Mucosa of descending colon (tissue), 3 donors: ENCODE data around the gene PRKAG1. TPM values are rescaled to one million over a fixed set of nuclear protein-coding genes. Genes with fewer than 3 reads are reported as not detected.

Source experiments
- ATAC-seq: fragments of 200-7000 bp; cut with Tn5 transposase; one replicate; pipeline ENCODE4 v1.9.1; 2020; ENCODE audit warnings: mild to moderate bottlenecking, moderate library complexity
- DNase-seq, 3 donors: peaks; one replicate each; pipeline ENCODE4 v3.0.0-alpha.2; 2020
- H3K36me3 ChIP-seq: fragments of 200-600 bp; one replicate; pipeline ENCODE4 v1.8.0; 2021; ENCODE audit warnings: low read depth, mild to moderate bottlenecking
- H3K4me1 ChIP-seq: fragments of 200-600 bp; one replicate; pipeline ENCODE4 v1.8.0; 2021; ENCODE audit warnings: low read depth, mild to moderate bottlenecking
- H3K4me3 ChIP-seq: fragments of 200-600 bp; one replicate; pipeline ENCODE4 v1.8.0; 2021; ENCODE audit warnings: mild to moderate bottlenecking
- H3K9me3 ChIP-seq: fragments of 200-600 bp; one replicate; pipeline ENCODE4 v1.8.0; 2021; ENCODE audit warnings: mild to moderate bottlenecking
- intact Hi-C, 2 donors: fragments of 100-400 bp; cut with DNase I in 1 of 2; cut with micrococcal nuclease in 1 of 2; formaldehyde crosslinking; loops; one replicate each; pipeline versions ENCODE4 v1.11.0 to v1.11.1; 2022; cut with DNase I, micrococcal nuclease
- total RNA-seq, 3 donors: library from RNA; stranded (reverse); fragmentation: NEBNext Ultra II Directional in 2 of 3; extraction: Animal tissue kit (Norgen Biotek cat#: 25700) in 2 of 3; gene quantifications; one replicate each; pipeline versions ENCODE4 v1.2.1 to v1.2.4, GENCODE V29; 2021 to 2023
- TF ChIP-seq, protein P1 (sequence below): fragments of 200-600 bp; IDR thresholded peaks from one replicate; pipeline ENCODE4 v1.8.0; 2022; ENCODE audit warnings: antibody characterized with exemption, mild to moderate bottlenecking
- donor health status: DM: no; HTN: no; CAD: no; lungs with moderate emphysema.
- donor health status: DM: no; HTN: no; CAD: no.
- donor health status: DM: no; HTN: yes; CAD: no.

Gene PRKAG1
- total RNA-seq, 3 donors from 2014 or later, result 51.5 to 60.1 (median 52.2) TPM

- ATAC-seq (no peak), DNase-seq (no peak)
- TF ChIP-seq, protein P1, sequence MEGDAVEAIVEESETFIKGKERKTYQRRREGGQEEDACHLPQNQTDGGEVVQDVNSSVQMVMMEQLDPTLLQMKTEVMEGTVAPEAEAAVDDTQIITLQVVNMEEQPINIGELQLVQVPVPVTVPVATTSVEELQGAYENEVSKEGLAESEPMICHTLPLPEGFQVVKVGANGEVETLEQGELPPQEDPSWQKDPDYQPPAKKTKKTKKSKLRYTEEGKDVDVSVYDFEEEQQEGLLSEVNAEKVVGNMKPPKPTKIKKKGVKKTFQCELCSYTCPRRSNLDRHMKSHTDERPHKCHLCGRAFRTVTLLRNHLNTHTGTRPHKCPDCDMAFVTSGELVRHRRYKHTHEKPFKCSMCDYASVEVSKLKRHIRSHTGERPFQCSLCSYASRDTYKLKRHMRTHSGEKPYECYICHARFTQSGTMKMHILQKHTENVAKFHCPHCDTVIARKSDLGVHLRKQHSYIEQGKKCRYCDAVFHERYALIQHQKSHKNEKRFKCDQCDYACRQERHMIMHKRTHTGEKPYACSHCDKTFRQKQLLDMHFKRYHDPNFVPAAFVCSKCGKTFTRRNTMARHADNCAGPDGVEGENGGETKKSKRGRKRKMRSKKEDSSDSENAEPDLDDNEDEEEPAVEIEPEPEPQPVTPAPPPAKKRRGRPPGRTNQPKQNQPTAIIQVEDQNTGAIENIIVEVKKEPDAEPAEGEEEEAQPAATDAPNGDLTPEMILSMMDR, result no peak
- no peaks in the 10 kb centered on the region for H3K9me3 ChIP-seq
- peaks cover 29% of the 10 kb centered on the region for H3K4me1 ChIP-seq
- no peak overlapping the region for H3K4me3 ChIP-seq
- intact Hi-C loops, result no loop called here
- no peaks in the 10 kb centered on the region for H3K36me3 ChIP-seq
Measured at GRCh38 chr12:48967991-48968390, 50.6 kb downstream of the PRKAG1 start.

DNA sequence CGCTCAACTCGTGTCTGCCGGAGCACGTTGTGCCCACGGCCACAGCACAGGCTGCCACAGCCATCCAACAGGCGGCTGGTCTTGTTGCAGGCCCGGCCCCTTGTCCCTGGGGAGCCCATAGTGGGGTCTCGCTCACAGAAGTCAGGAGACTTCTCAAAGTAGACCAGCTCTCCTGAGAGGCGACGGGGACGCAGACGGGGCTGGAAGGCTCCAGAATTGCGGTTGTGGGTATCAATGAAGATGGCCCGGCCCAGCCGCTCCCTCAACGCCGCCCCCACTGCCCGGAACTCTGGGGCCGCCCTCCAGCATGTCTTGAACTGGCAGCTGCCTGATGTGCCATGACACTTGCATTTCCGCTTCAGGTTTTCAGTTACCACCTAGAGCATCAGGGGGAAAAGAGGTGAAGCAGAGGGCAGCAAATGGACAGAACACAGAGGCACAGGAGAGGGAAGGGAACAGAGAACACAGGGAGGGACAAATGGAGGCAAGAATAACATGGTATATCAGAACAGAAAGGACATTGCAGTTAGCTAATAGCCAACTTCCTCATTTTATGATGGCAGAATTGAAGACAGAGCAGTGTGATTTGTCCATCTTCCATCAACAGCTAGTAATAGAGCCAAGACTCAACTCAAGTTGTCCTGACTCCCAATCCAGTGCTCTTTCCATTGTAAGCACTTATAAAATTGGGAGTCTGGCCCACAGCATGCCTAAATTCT lies 52.2 kb downstream of the PRKAG1 start:
- Histone ChIP-seq H3K4me1 (peaks cover 18% of the 10 kb centered on the region), H3K36me3 (no peaks in the 10 kb centered on the region), H3K4me3 (no peak overlapping the region), H3K9me3 (no peaks in the 10 kb centered on the region)
- ATAC-seq, result no peak
- TF ChIP-seq, protein P1, result no peak
- DNase-seq, result no peak
- intact Hi-C loops, result no loop called here

DNA sequence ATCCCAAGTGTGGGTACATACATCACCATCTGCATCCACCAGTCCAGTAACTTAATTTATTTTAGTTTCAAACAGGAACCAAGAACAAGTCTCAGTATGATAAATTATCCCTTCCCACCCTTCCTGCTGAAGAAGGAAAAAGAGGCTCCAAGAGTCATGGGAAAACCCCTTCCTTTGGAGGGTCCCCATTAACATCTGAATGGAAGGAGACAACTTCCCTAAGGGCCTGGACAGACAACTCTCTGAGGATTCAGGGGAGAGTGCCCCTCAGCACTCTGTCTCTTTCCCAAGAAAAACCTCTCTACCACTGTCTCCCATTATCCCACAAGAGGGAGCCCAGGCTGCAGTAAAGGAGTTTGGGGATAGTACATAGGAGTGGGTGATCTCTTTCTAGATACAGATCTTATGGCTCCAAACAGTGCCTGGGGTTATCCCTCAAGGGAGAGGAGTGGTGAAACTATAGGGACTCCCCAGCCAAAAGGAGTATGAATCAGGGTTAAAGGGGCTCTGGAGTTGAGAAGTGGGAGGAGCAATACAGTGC lies 53.2 kb downstream of the PRKAG1 start:
- DNase-seq, result no peak
- intact Hi-C loops, result no loop called here
- no peaks in the 10 kb centered on the region for H3K9me3 ChIP-seq
- H3K36me3 ChIP-seq, result no peaks in the 10 kb centered on the region
- H3K4me3 ChIP-seq, result no peak overlapping the region
- H3K4me1 ChIP-seq, result peaks cover 11% of the 10 kb centered on the region
- no peak for ATAC-seq
- TF ChIP-seq, protein P1, result no peak

- no peak for DNase-seq
Measured at GRCh38 chr12:48961801-48962200, 56.8 kb downstream of the PRKAG1 start.

DNA sequence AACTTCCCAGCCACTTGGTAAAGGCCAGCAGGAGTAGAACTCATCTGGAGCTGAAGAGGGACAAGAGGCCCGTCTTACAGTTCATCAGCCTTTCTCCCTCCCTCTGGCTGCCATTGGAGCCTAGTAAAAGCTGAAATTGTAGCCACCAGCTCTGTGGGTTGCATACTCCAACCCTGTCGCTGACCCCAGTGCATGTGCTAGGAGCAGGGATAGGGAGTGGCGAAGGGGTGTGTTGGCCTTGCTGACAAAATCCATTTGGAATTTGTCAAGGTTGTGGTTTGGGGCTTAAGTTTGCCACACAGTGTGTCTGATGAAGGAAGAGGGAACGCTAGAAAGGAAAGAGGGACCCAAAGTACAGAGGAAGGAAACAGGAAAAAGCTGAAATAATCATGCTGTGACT lies 57.2 kb downstream of the PRKAG1 start:
- intact Hi-C loops, result no loop called here
- H3K4me1 ChIP-seq, result peaks cover 8% of the 10 kb centered on the region
- ATAC-seq (no peak), DNase-seq (no peak)
- TF ChIP-seq, protein P1, result no peak
- no peak overlapping the region for H3K4me3 ChIP-seq
- H3K9me3 ChIP-seq, result no peaks in the 10 kb centered on the region
- no peaks in the 10 kb centered on the region for H3K36me3 ChIP-seq

More at GRCh38 chr12:48961801-48962200, 56.8 kb downstream of the PRKAG1 start:
- intact Hi-C loops, result no loop called here
- Histone ChIP-seq H3K4me1 (peaks cover 8% of the 10 kb centered on the region), H3K9me3 (no peaks in the 10 kb centered on the region), H3K4me3 (no peak overlapping the region), H3K36me3 (no peaks in the 10 kb centered on the region)
- TF ChIP-seq, protein P1, result no peak
- no peak for ATAC-seq
